Upper lobe of left lung (tissue), 4 donors: ENCODE data around the gene UGT1A6.
"Not testable (repeated sequence)": the region's sequence is repeated elsewhere in the genome, so short reads cannot be mapped to it uniquely, and the experiment has no call there.

Experiments used
- CTCF ChIP-seq, 6 experiments: fragments of 450-650 bp in 4 of 6; fragments of 200-600 bp in 2 of 6; sonication (generic) in 2 of 6; IDR thresholded peaks; one replicate each; pipeline ENCODE4 v1.5.1; 2016 to 2019; ENCODE audit warnings: antibody characterized with exemption in 6 of 6
- EP300 ChIP-seq, 4 donors: sonication (generic); formaldehyde crosslinking; IDR thresholded peaks; one replicate each; pipeline ENCODE4 v1.5.1; 2017; ENCODE audit warnings: antibody characterized with exemption in 4 of 4, control low read depth in 2 of 4
- POLR2A ChIP-seq, 4 donors: fragments of 450-650 bp; IDR thresholded peaks; one replicate each; pipeline ENCODE4 v1.5.1; 2016 to 2017; ENCODE audit warnings: antibody characterized with exemption in 4 of 4, mild to moderate bottlenecking in 2 of 4

- TF ChIP-seq POLR2A, EP300, CTCF (IDR thresholded peaks at IDR 0.05): not testable (repeated sequence)
Measured at GRCh38 chr2:233750689-233751088, 58.0 kb downstream of the UGT1A6 start.
